ENCODE data around the gene ART5. TPM values are rescaled to one million over a fixed set of nuclear protein-coding genes. Genes with fewer than 3 reads are reported as not detected.
A peak's percentile ranks its signal among the peaks of the same experiment; 100 is the strongest.

The ART5 gene
- total RNA-seq, 2 experiments from 2014 or later: not detected

- Mint-ChIP-seq H3K4me3 (no peak overlapping the region), H3K36me3 (ENCODE audit: low read depth) (no peaks in the 10 kb centered on the region), H3K27me3 (no peaks in the 10 kb centered on the region), H3K27ac (no peak overlapping the region), H3K9me3 (no peaks in the 10 kb centered on the region), H3K4me1 (no peaks in the 10 kb centered on the region)
- CTCF ChIA-PET: interaction anchor here (0.9 to 1.3 kb wide), 2 partner anchors 15 to 183 kb away, joined by 3 to 5 read pairs; no protein-coding TSS in a partner anchor
- POLR2A ChIA-PET: no interaction called here
- no peak for DNase-seq
These were observed 17.9 kb downstream of the ART5 start for GRCh38 chr11:3623767-3624458.

- Mint-ChIP-seq H3K4me3 (no peak overlapping the region), H3K36me3 (ENCODE audit: low read depth) (no peaks in the 10 kb centered on the region), H3K27ac (no peak overlapping the region), H3K4me1 (no peaks in the 10 kb centered on the region), H3K9me3 (no peaks in the 10 kb centered on the region), H3K27me3 (no peaks in the 10 kb centered on the region)
- ChIA-PET POLR2A (no interaction called here), CTCF (interaction anchor here (0.9 to 1.3 kb wide), 2 partner anchors 14 to 184 kb away, joined by 3 to 5 read pairs; no protein-coding TSS in a partner anchor)
- no peak for DNase-seq
These were observed 18.7 kb downstream of the ART5 start for GRCh38 chr11:3623121-3623520.

GRCh38 chr11:3622521-3622920 lies 19.3 kb downstream of the ART5 start:
- CTCF ChIA-PET: no interaction called here
- H3K27me3 Mint-ChIP-seq: no peaks in the 10 kb centered on the region

GRCh38 chr11:3617990-3618389 lies 23.8 kb downstream of the ART5 start:
- no peak overlapping the region for H3K4me3 Mint-ChIP-seq
- no peak overlapping the region for H3K27ac Mint-ChIP-seq
- CTCF ChIA-PET: interaction anchor here (1.1 kb wide), 1 partner anchor 10 kb away, joined by 3 read pairs; no protein-coding TSS in a partner anchor

More at GRCh38 chr11:3622521-3622920, 19.3 kb downstream of the ART5 start:
- no peaks in the 10 kb centered on the region for H3K4me1 Mint-ChIP-seq
- H3K36me3 Mint-ChIP-seq (ENCODE audit: low read depth): no peaks in the 10 kb centered on the region
- H3K9me3 Mint-ChIP-seq: no peaks in the 10 kb centered on the region
- POLR2A ChIA-PET: no interaction called here
- no peak overlapping the region for H3K4me3 Mint-ChIP-seq
- no peak for DNase-seq
- no peak overlapping the region for H3K27ac Mint-ChIP-seq

GRCh38 chr11:3616721-3617460 lies 24.9 kb downstream of the ART5 start:
- Mint-ChIP-seq H3K4me1 (peaks cover 16% of the 10 kb centered on the region), H3K27ac (no peak overlapping the region), H3K9me3 (peaks cover 2% of the 10 kb centered on the region), H3K27me3 (no peaks in the 10 kb centered on the region), H3K36me3 (ENCODE audit: low read depth) (no peaks in the 10 kb centered on the region), H3K4me3 (no peak overlapping the region)
- no peak for DNase-seq
- ChIA-PET CTCF (no interaction called here), POLR2A (no interaction called here)

More at GRCh38 chr11:3617990-3618389, 23.8 kb downstream of the ART5 start:
- H3K9me3 Mint-ChIP-seq: no peaks in the 10 kb centered on the region
- POLR2A ChIA-PET: no interaction called here
- H3K36me3 Mint-ChIP-seq (ENCODE audit: low read depth): no peaks in the 10 kb centered on the region
- H3K4me1 Mint-ChIP-seq: peaks cover 16% of the 10 kb centered on the region
- no peak for DNase-seq
- no peaks in the 10 kb centered on the region for H3K27me3 Mint-ChIP-seq

- Mint-ChIP-seq H3K27me3 (no peaks in the 10 kb centered on the region), H3K4me3 (no peak overlapping the region), H3K36me3 (ENCODE audit: low read depth) (no peaks in the 10 kb centered on the region), H3K27ac (no peak overlapping the region), H3K9me3 (peaks cover 2% of the 10 kb centered on the region), H3K4me1 (peaks cover 16% of the 10 kb centered on the region)
- no peak for DNase-seq
- POLR2A ChIA-PET: no interaction called here
- CTCF ChIA-PET: no interaction called here
These were observed 25.8 kb downstream of the ART5 start for GRCh38 chr11:3615998-3616397.

- no peak overlapping the region for H3K4me3 Mint-ChIP-seq
- no peaks in the 10 kb centered on the region for H3K27me3 Mint-ChIP-seq
- peaks cover 2% of the 10 kb centered on the region for H3K9me3 Mint-ChIP-seq
- H3K36me3 Mint-ChIP-seq (ENCODE audit: low read depth): no peaks in the 10 kb centered on the region
- no peak overlapping the region for H3K27ac Mint-ChIP-seq
- peak; percentile 58 for DNase-seq
- peaks cover 16% of the 10 kb centered on the region for H3K4me1 Mint-ChIP-seq
- ChIA-PET POLR2A (no interaction called here), CTCF (no interaction called here)
These were observed 27.0 kb downstream of the ART5 start for GRCh38 chr11:3614742-3615171.

- ChIA-PET CTCF (no interaction called here), POLR2A (no interaction called here)
- no peak overlapping the region for H3K27ac Mint-ChIP-seq
These were observed 27.6 kb downstream of the ART5 start for GRCh38 chr11:3613998-3614741.

GRCh38 chr11:3611976-3612678 lies 29.7 kb downstream of the ART5 start:
- Mint-ChIP-seq H3K9me3 (peaks cover 2% of the 10 kb centered on the region), H3K27ac (no peak overlapping the region), H3K36me3 (ENCODE audit: low read depth) (no peaks in the 10 kb centered on the region), H3K4me1 (peaks cover 16% of the 10 kb centered on the region), H3K27me3 (peaks cover 2% of the 10 kb centered on the region), H3K4me3 (no peak overlapping the region)
- CTCF ChIA-PET: interaction anchor here (1.0 kb wide), 1 partner anchor 65 kb away, joined by 3 read pairs; no protein-coding TSS in a partner anchor
- no peak for DNase-seq
- POLR2A ChIA-PET: no interaction called here

More at GRCh38 chr11:3613998-3614741, 27.6 kb downstream of the ART5 start:
- H3K4me3 Mint-ChIP-seq: no peak overlapping the region
- no peak for DNase-seq
- H3K36me3 Mint-ChIP-seq (ENCODE audit: low read depth): no peaks in the 10 kb centered on the region
- no peaks in the 10 kb centered on the region for H3K27me3 Mint-ChIP-seq
- peaks cover 2% of the 10 kb centered on the region for H3K9me3 Mint-ChIP-seq
- peaks cover 16% of the 10 kb centered on the region for H3K4me1 Mint-ChIP-seq

GRCh38 chr11:3610846-3611245 lies 30.9 kb downstream of the ART5 start:
- no peak overlapping the region for H3K4me3 Mint-ChIP-seq
- CTCF ChIA-PET: no interaction called here
- peaks cover 16% of the 10 kb centered on the region for H3K4me1 Mint-ChIP-seq
- POLR2A ChIA-PET: no interaction called here
- DNase-seq: no peak
- H3K27me3 Mint-ChIP-seq: peaks cover 2% of the 10 kb centered on the region
- H3K36me3 Mint-ChIP-seq (ENCODE audit: low read depth): no peaks in the 10 kb centered on the region
- H3K27ac Mint-ChIP-seq: no peak overlapping the region
- peaks cover 2% of the 10 kb centered on the region for H3K9me3 Mint-ChIP-seq

- no peak overlapping the region for H3K27ac Mint-ChIP-seq
- H3K4me3 Mint-ChIP-seq: no peak overlapping the region
- H3K9me3 Mint-ChIP-seq: peaks cover 2% of the 10 kb centered on the region
- CTCF ChIA-PET: interaction anchor here (0.9 to 2.6 kb wide), 3 partner anchors 14 to 198 kb away, joined by 3 to 5 read pairs (median 4); partner anchors contain the start of gene PGAP2
- H3K4me1 Mint-ChIP-seq: peaks cover 9% of the 10 kb centered on the region
- H3K27me3 Mint-ChIP-seq: peaks cover 2% of the 10 kb centered on the region
- H3K36me3 Mint-ChIP-seq (ENCODE audit: low read depth): no peaks in the 10 kb centered on the region
- POLR2A ChIA-PET: no interaction called here
- DNase-seq: peak; percentile 21
These were observed 32.2 kb downstream of the ART5 start for GRCh38 chr11:3609416-3610265.

- ChIA-PET CTCF (no interaction called here), POLR2A (no interaction called here)
- Mint-ChIP-seq H3K4me1 (no peaks in the 10 kb centered on the region), H3K27me3 (peaks cover 5% of the 10 kb centered on the region), H3K36me3 (ENCODE audit: low read depth) (no peaks in the 10 kb centered on the region), H3K4me3 (no peak overlapping the region), H3K9me3 (no peaks in the 10 kb centered on the region), H3K27ac (no peak overlapping the region)
- DNase-seq: no peak
These were observed 36.0 kb downstream of the ART5 start for GRCh38 chr11:3605771-3606203.

Data from activated CD4-positive, alpha-beta memory T cell treated with anti-CD3 and anti-CD28 coated beads, Interleukin-2, amount 10 ng/mL, durations not matched to agents 7 days and 5 days (primary cell).